ENCODE measurements around the gene HOXC11.

Gene HOXC11

GRCh38 chr12:54011665-54012532 lies 39.0 kb downstream of the HOXC11 start:
- no peak for DNase-seq (ENCODE audit: low read depth)

GRCh38 chr12:54012631-54013409 lies 39.9 kb downstream of the HOXC11 start:
- no peak for DNase-seq (ENCODE audit: low read depth)
- no peak for TF ChIP-seq CTCF (IDR thresholded peaks at IDR 0.05; ENCODE audit: low read depth, low read length, missing control alignments)
- no peak overlapping the region for H3K4me3 ChIP-seq (ENCODE audit: low read depth, low read length)
- in situ Hi-C loops (cut with HindIII; ENCODE audit: low sequenced_read_pairs) = no loop called here

More at GRCh38 chr12:54011665-54012532, 39.0 kb downstream of the HOXC11 start:
- in situ Hi-C loops (cut with HindIII; ENCODE audit: low sequenced_read_pairs) = no loop called here
- no peak for TF ChIP-seq CTCF (IDR thresholded peaks at IDR 0.05; ENCODE audit: low read depth, low read length, missing control alignments)
- H3K4me3 ChIP-seq (ENCODE audit: low read depth, low read length) = no peak overlapping the region

GRCh38 chr12:54014377-54015017 lies 41.6 kb downstream of the HOXC11 start:
- in situ Hi-C loops (cut with HindIII; ENCODE audit: low sequenced_read_pairs) = no loop called here
- no peak for DNase-seq (ENCODE audit: low read depth)
- no peak overlapping the region for H3K4me3 ChIP-seq (ENCODE audit: low read depth, low read length)
- TF ChIP-seq CTCF (IDR thresholded peaks at IDR 0.05; ENCODE audit: low read depth, low read length, missing control alignments) = no peak

GRCh38 chr12:54015018-54015931 lies 42.3 kb downstream of the HOXC11 start:
- TF ChIP-seq CTCF (IDR thresholded peaks at IDR 0.05; ENCODE audit: low read depth, low read length, missing control alignments) = no peak
- DNase-seq (ENCODE audit: low read depth) = no peak
- no peak overlapping the region for H3K4me3 ChIP-seq (ENCODE audit: low read depth, low read length)
- in situ Hi-C loops (cut with HindIII; ENCODE audit: low sequenced_read_pairs) = no loop called here

GRCh38 chr12:54016051-54016450 lies 43.1 kb downstream of the HOXC11 start:
- TF ChIP-seq CTCF (IDR thresholded peaks at IDR 0.05; ENCODE audit: low read depth, low read length, missing control alignments) = no peak
- no peak overlapping the region for H3K4me3 ChIP-seq (ENCODE audit: low read depth, low read length)
- DNase-seq (ENCODE audit: low read depth) = no peak
- in situ Hi-C loops (cut with HindIII; ENCODE audit: low sequenced_read_pairs) = no loop called here

Data from astrocyte of the cerebellum (primary cell).